ENCODE data around the gene KLF7.

The KLF7 gene

GRCh38 chr2:207103132-207103531, 62.6 kb downstream of the KLF7 start:
- H3K4me1 ChIP-seq (ENCODE audit: insufficient read depth, low read length), result no peaks in the 10 kb centered on the region
- H3K9me3 ChIP-seq (ENCODE audit: insufficient read depth, low read length, severe bottlenecking), result no peaks in the 10 kb centered on the region
- H3K4me3 ChIP-seq (ENCODE audit: low read depth in 1 of 2, low read length in 2 of 2), result no peak overlapping the region
- DNase-seq, result no peak
- no peaks in the 10 kb centered on the region for H4K20me1 ChIP-seq (ENCODE audit: insufficient read depth, low read length)
- no peak overlapping the region for H3K27ac ChIP-seq (ENCODE audit: low read length)
- H2AFZ ChIP-seq (ENCODE audit: low read depth, low read length), result no peak overlapping the region
- H3K79me2 ChIP-seq (ENCODE audit: insufficient read depth, low read length), result no peaks in the 10 kb centered on the region
- no peak overlapping the region for H3K9ac ChIP-seq (ENCODE audit: low read depth, low read length)
- H3K36me3 ChIP-seq (ENCODE audit: insufficient read depth, low read length), result no peaks in the 10 kb centered on the region
- H3K4me2 ChIP-seq (ENCODE audit: insufficient read depth, low read length), result no peak overlapping the region
- ATAC-seq (ENCODE audit: insufficient read depth, low read depth), result no peak
- no peaks in the 10 kb centered on the region for H3K27me3 ChIP-seq (ENCODE audit: insufficient read depth, low read length, poor library complexity)
- no peak for TF ChIP-seq EZH2 (IDR thresholded peaks at IDR 0.05; ENCODE audit: borderline replicate concordance, low read depth, low read length, severe bottlenecking)
- TF ChIP-seq CTCF (IDR thresholded peaks at IDR 0.05; ENCODE audit: borderline replicate concordance, extremely low read depth, low read length, poor library complexity, severe bottlenecking), result no peak

GRCh38 chr2:207101984-207102383, 63.8 kb downstream of the KLF7 start:
- no peaks in the 10 kb centered on the region for H3K27me3 ChIP-seq (ENCODE audit: insufficient read depth, low read length, poor library complexity)
- H3K4me3 ChIP-seq (ENCODE audit: low read depth in 1 of 2, low read length in 2 of 2), result no peak overlapping the region
- ATAC-seq (ENCODE audit: insufficient read depth, low read depth) (no peak), DNase-seq (no peak)
- no peaks in the 10 kb centered on the region for H3K36me3 ChIP-seq (ENCODE audit: insufficient read depth, low read length)
- no peak overlapping the region for H2AFZ ChIP-seq (ENCODE audit: low read depth, low read length)
- H3K9ac ChIP-seq (ENCODE audit: low read depth, low read length), result no peak overlapping the region
- H3K79me2 ChIP-seq (ENCODE audit: insufficient read depth, low read length), result no peaks in the 10 kb centered on the region
- H3K9me3 ChIP-seq (ENCODE audit: insufficient read depth, low read length, severe bottlenecking), result no peaks in the 10 kb centered on the region
- TF ChIP-seq CTCF (IDR thresholded peaks at IDR 0.05; ENCODE audit: borderline replicate concordance, extremely low read depth, low read length, poor library complexity, severe bottlenecking) (no peak), EZH2 (IDR thresholded peaks at IDR 0.05; ENCODE audit: borderline replicate concordance, low read depth, low read length, severe bottlenecking) (no peak)
- no peaks in the 10 kb centered on the region for H4K20me1 ChIP-seq (ENCODE audit: insufficient read depth, low read length)
- no peak overlapping the region for H3K4me2 ChIP-seq (ENCODE audit: insufficient read depth, low read length)
- H3K4me1 ChIP-seq (ENCODE audit: insufficient read depth, low read length), result no peaks in the 10 kb centered on the region
- no peak overlapping the region for H3K27ac ChIP-seq (ENCODE audit: low read length)

- no peak overlapping the region for H2AFZ ChIP-seq (ENCODE audit: low read depth, low read length)
- H3K4me1 ChIP-seq (ENCODE audit: insufficient read depth, low read length), result no peaks in the 10 kb centered on the region
- no peak overlapping the region for H3K9ac ChIP-seq (ENCODE audit: low read depth, low read length)
- ATAC-seq (ENCODE audit: insufficient read depth, low read depth) (no peak), DNase-seq (no peak)
- no peaks in the 10 kb centered on the region; the same call in 1 of the 2 replicates for H4K20me1 ChIP-seq (ENCODE audit: insufficient read depth, low read length)
- no peaks in the 10 kb centered on the region for H3K9me3 ChIP-seq (ENCODE audit: insufficient read depth, low read length, severe bottlenecking)
- H3K4me2 ChIP-seq (ENCODE audit: insufficient read depth, low read length), result no peak overlapping the region
- no peak overlapping the region for H3K27ac ChIP-seq (ENCODE audit: low read length)
- TF ChIP-seq EZH2 (IDR thresholded peaks at IDR 0.05; ENCODE audit: borderline replicate concordance, low read depth, low read length, severe bottlenecking) (no peak), CTCF (IDR thresholded peaks at IDR 0.05; ENCODE audit: borderline replicate concordance, extremely low read depth, low read length, poor library complexity, severe bottlenecking) (no peak)
- H3K27me3 ChIP-seq (ENCODE audit: insufficient read depth, low read length, poor library complexity), result no peaks in the 10 kb centered on the region
- H3K79me2 ChIP-seq (ENCODE audit: insufficient read depth, low read length), result no peaks in the 10 kb centered on the region
- H3K36me3 ChIP-seq (ENCODE audit: insufficient read depth, low read length), result no peaks in the 10 kb centered on the region
- no peak overlapping the region for H3K4me3 ChIP-seq (ENCODE audit: low read depth in 1 of 2, low read length in 2 of 2)
These were observed 68.5 kb downstream of the KLF7 start for GRCh38 chr2:207097278-207097677.

- Histone ChIP-seq H3K4me1 (ENCODE audit: insufficient read depth, low read length) (no peaks in the 10 kb centered on the region), H3K4me3 (ENCODE audit: low read depth in 1 of 2, low read length in 2 of 2) (no peak overlapping the region), H3K4me2 (ENCODE audit: insufficient read depth, low read length) (no peak overlapping the region), H3K36me3 (ENCODE audit: insufficient read depth, low read length) (no peaks in the 10 kb centered on the region), H3K27me3 (ENCODE audit: insufficient read depth, low read length, poor library complexity) (no peaks in the 10 kb centered on the region), H3K9ac (ENCODE audit: low read depth, low read length) (no peak overlapping the region), H3K9me3 (ENCODE audit: insufficient read depth, low read length, severe bottlenecking) (no peaks in the 10 kb centered on the region), H3K27ac (ENCODE audit: low read length) (no peak overlapping the region), H3K79me2 (ENCODE audit: insufficient read depth, low read length) (no peaks in the 10 kb centered on the region), H4K20me1 (ENCODE audit: insufficient read depth, low read length) (no peaks in the 10 kb centered on the region; the same call in 1 of the 2 replicates), H2AFZ (ENCODE audit: low read depth, low read length) (no peak overlapping the region)
- DNase-seq, result no peak
- TF ChIP-seq EZH2 (IDR thresholded peaks at IDR 0.05; ENCODE audit: borderline replicate concordance, low read depth, low read length, severe bottlenecking), result no peak
- TF ChIP-seq CTCF (IDR thresholded peaks at IDR 0.05; ENCODE audit: borderline replicate concordance, extremely low read depth, low read length, poor library complexity, severe bottlenecking), result no peak
- ATAC-seq (ENCODE audit: insufficient read depth, low read depth), result no peak
These were observed 69.8 kb downstream of the KLF7 start for GRCh38 chr2:207095963-207096362.

Data from DND-41 (cell line).